22Rv1 (cell line): Measurements from ENCODE around the gene PLOD3.

Source experiments
- ZFX ChIP-seq: fragments of 450-650 bp; IDR thresholded peaks from 2 replicates; pipeline ENCODE4 v1.6.1; 2017; ENCODE audit warnings: antibody characterized with exemption, borderline replicate concordance
- TF ChIP-seq, protein P1 (sequence below): fragments of 450-650 bp; IDR thresholded peaks from 2 replicates; pipeline ENCODE4 v1.5.1; 2017; ENCODE audit warnings: mild to moderate bottlenecking

DNA sequence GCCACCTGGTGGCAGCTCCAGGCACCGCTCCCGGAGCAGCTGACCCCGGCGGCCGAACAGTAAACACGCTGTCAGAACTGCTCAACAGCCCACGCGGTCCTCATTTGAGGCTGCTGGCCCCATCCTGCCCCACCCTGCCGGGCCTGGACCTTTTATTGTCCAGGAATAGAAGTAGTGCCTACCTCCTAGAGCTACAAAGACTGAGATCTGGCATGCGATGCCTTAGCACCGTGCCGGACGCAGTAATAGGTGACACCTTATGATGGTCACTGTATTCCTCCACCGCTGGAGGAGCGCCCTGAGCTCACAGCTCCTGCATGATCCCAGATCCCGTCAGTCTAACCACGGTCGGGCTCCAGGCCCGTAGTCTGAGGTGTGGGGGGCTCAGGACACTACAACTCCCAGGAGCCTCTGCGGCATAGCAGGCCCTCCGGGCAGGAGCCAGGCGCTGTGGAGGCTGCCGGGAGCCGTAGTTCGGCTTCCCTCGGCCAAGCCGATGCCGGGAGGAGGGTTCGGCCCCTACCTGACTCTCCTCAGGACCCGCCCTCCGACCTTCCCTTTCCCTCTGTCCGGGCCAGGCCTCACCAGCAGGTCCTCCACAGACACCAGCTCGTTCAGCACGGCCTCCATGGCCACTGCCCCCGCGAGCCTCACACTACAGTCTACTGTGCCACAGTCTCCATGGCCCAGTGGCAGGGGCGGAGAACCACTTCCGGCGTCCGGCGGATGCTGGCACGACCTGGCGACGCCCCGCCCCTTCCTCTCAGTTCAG is 27.2 kb upstream of the PLOD3 start, which contains the start of gene FIS1:
- TF ChIP-seq, protein P1, sequence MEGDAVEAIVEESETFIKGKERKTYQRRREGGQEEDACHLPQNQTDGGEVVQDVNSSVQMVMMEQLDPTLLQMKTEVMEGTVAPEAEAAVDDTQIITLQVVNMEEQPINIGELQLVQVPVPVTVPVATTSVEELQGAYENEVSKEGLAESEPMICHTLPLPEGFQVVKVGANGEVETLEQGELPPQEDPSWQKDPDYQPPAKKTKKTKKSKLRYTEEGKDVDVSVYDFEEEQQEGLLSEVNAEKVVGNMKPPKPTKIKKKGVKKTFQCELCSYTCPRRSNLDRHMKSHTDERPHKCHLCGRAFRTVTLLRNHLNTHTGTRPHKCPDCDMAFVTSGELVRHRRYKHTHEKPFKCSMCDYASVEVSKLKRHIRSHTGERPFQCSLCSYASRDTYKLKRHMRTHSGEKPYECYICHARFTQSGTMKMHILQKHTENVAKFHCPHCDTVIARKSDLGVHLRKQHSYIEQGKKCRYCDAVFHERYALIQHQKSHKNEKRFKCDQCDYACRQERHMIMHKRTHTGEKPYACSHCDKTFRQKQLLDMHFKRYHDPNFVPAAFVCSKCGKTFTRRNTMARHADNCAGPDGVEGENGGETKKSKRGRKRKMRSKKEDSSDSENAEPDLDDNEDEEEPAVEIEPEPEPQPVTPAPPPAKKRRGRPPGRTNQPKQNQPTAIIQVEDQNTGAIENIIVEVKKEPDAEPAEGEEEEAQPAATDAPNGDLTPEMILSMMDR = peak; percentile 62
- no peak for TF ChIP-seq ZFX
